ENCODE measurements around the gene SELENOV.

The SELENOV gene

GRCh38 chr19:39480337-39481228 lies 34.4 kb upstream of the SELENOV start, which contains the start of gene TIMM50 (continued):
- TF ChIP-seq PRDM2 (tag by site-specific recombination; IDR thresholded peaks at IDR 0.05; ENCODE audit: borderline replicate concordance), result no peak
- peak; percentile 84 for TF ChIP-seq ZFHX2 (tag by site-specific recombination; conservative IDR thresholded peaks at IDR 0.05)
- no peak for TF ChIP-seq ZNF184 (tag by site-specific recombination; IDR thresholded peaks at IDR 0.05)
- 0 out of 2 replicates have a peak, but pooled peaks have one; percentile 11 for TF ChIP-seq ZNF10 (tag by site-specific recombination; IDR thresholded peaks at IDR 0.05)
- no peak; the same call in 1 of the 2 replicates for TF ChIP-seq ZSCAN4 (tag by site-specific recombination; IDR thresholded peaks at IDR 0.05)
- TF ChIP-seq TSHZ1 (tag by site-specific recombination; IDR thresholded peaks at IDR 0.05; ENCODE audit: borderline replicate concordance), result no peak
- TF ChIP-seq ZNF600 (tag by site-specific recombination; IDR thresholded peaks at IDR 0.05), result 0 out of 2 replicates have a peak, but pooled peaks have one; percentile 35
- TF ChIP-seq ZNF514 (tag by site-specific recombination; IDR thresholded peaks at IDR 0.05), result no peak
- TF ChIP-seq ZNF433 (tag by site-specific recombination; IDR thresholded peaks at IDR 0.05; ENCODE audit: low read depth), result 0 out of 2 replicates have a peak, but pooled peaks have one; percentile 11
- no peak for TF ChIP-seq ZNF114 (tag by site-specific recombination; IDR thresholded peaks at IDR 0.05)
- peak; percentile 91 for TF ChIP-seq ZNF366 (tag by site-specific recombination; conservative IDR thresholded peaks at IDR 0.05)
- 0 out of 2 replicates have a peak, but pooled peaks have one; percentile 50 for TF ChIP-seq ZBTB21 (tag by site-specific recombination; IDR thresholded peaks at IDR 0.05)
- no peak for TF ChIP-seq ZNF148 (tag by site-specific recombination; IDR thresholded peaks at IDR 0.05; ENCODE audit: borderline replicate concordance)
- TF ChIP-seq ZNF274 (IDR thresholded peaks at IDR 0.05; ENCODE audit: low read length), result no peak
- no peak for TF ChIP-seq ZNF274 (tag by site-specific recombination; IDR thresholded peaks at IDR 0.05; ENCODE audit: borderline replicate concordance)
- no peak for TF ChIP-seq ZNF248 (tag by site-specific recombination; IDR thresholded peaks at IDR 0.05)
- TF ChIP-seq SP7 (tag by site-specific recombination; IDR thresholded peaks at IDR 0.05), result peak; percentile 90
- TF ChIP-seq ZNF664 (tag by site-specific recombination; IDR thresholded peaks at IDR 0.05), result no peak; the same call in 1 of the 2 replicates
- no peak for TF ChIP-seq ZNF169 (tag by site-specific recombination; IDR thresholded peaks at IDR 0.05)
- TF ChIP-seq HIC1 (tag by site-specific recombination; IDR thresholded peaks at IDR 0.05), result no peak
- TF ChIP-seq ZNF223 (tag by site-specific recombination; IDR thresholded peaks at IDR 0.05), result no peak
- peak; percentile 66 for TF ChIP-seq ZNF610 (tag by site-specific recombination; IDR thresholded peaks at IDR 0.05; ENCODE audit: borderline replicate concordance)
- TF ChIP-seq ZNF529 (tag by site-specific recombination; IDR thresholded peaks at IDR 0.05; ENCODE audit: insufficient replicate concordance), result no peak
